HUES48 (cell line): ENCODE data around the gene TMEM238L.

ENCODE experiments used
- H3K27ac ChIP-seq: one replicate; pipeline ENCODE4 v1.7.0; 2013; ENCODE audit warnings: low read depth, low read length, inconsistent platforms
- H3K27me3 ChIP-seq: 2 replicates; pipeline ENCODE4 v1.6.1; 2013; ENCODE audit warnings: mild to moderate bottlenecking, low read length; ENCODE audit not compliant: control insufficient read depth, insufficient read depth
- H3K36me3 ChIP-seq: 2 replicates; pipeline ENCODE4 v1.6.1; 2013; ENCODE audit warnings: low read length; ENCODE audit not compliant: control insufficient read depth, insufficient read depth
- H3K4me1 ChIP-seq: 2 replicates; pipeline ENCODE4 v1.6.1; 2013; ENCODE audit warnings: mild to moderate bottlenecking, low read length; ENCODE audit not compliant: control insufficient read depth, insufficient read depth
- H3K4me3 ChIP-seq: 2 replicates; pipeline ENCODE4 v1.5.1; 2013; ENCODE audit warnings: mild to moderate bottlenecking, low read depth, low read length
- H3K9ac ChIP-seq: 2 replicates; pipeline ENCODE4 v1.6.1; 2013; ENCODE audit warnings: mild to moderate bottlenecking, low read depth, low read length, moderate library complexity
- H3K9me3 ChIP-seq: 2 replicates; pipeline ENCODE4 v1.6.1; 2013; ENCODE audit warnings: low read length; ENCODE audit not compliant: control insufficient read depth, insufficient read depth

The TMEM238L gene

DNA sequence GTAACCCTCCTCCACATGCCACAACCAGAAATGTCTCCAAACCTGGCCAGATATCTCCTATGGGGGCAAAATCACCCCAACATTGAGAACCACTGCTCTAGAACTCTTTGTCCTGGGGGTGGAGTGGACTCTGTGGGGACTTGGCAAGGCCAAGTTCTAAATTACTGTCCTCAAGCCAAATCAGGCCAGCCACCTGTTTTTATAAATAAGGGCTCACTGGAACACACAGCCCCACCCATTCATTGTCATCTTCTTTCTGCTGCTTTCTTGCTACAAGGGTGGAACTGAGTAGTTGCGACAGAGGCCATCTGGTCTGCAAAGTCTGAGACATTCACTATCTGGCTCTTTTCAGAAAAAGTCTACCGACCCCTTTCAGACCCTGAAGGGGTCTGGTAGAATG is 47.3 kb downstream of the TMEM238L start:
- H3K4me3 ChIP-seq: no peak overlapping the region
- no peaks in the 10 kb centered on the region for H3K36me3 ChIP-seq
- no peaks in the 10 kb centered on the region for H3K27me3 ChIP-seq
- no peak overlapping the region for H3K27ac ChIP-seq
- no peak overlapping the region for H3K9ac ChIP-seq
- H3K9me3 ChIP-seq: no peaks in the 10 kb centered on the region
- peaks cover 21% of the 10 kb centered on the region for H3K4me1 ChIP-seq

DNA sequence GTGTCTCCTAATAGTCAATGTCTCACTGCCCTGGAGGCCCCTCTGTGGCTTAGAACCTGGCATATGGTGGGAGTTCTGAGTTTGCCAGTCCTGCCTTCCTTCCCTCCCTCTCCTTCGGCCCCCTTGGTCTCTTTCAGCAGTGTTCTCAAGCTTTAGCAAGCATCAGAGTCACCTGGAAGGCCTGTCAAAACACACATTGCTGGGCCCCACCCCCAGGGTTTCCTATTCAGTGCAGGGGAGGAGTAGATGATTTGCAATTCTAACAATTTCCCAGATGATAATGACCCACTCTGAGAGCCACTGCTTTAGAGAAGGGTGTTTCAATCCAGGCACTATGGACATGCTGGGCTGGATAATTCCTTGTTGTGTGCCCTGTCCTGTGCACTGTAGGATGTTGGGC is 47.7 kb downstream of the TMEM238L start:
- Histone ChIP-seq H3K9me3 (no peaks in the 10 kb centered on the region), H3K27ac (no peak overlapping the region), H3K9ac (no peak overlapping the region), H3K4me1 (peaks cover 21% of the 10 kb centered on the region), H3K36me3 (no peaks in the 10 kb centered on the region), H3K27me3 (no peaks in the 10 kb centered on the region), H3K4me3 (no peak overlapping the region)

DNA sequence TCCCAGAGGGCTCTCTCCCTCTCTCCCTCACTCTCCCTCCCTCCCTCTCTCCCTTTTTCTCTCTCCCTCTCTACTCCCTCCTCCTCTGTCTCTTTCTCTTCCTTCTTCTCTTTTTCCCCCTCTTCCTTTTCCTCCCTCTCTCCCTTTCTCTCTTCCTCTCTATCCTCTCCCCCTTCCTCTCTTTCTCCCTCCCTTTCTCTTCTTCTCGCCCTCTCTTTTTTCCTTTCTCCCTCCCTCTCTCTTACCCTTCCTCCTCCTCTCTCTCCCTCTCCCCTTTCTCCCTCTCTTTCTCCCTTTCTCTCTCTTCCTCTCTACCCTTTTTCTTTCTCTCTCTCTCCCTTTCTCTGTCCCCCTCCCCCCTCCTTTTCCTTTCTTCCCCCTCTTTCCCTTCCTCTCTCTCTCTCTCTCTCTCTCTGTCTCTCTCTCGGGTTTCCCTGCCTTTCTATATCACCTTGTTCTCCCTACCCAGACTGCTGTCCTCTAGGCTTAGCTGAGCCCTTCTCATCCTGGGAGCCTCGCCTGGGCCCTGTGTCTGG is 48.2 kb downstream of the TMEM238L start:
- Histone ChIP-seq H3K27me3 (no peaks in the 10 kb centered on the region), H3K4me3 (peak overlapping the region; percentile 50), H3K9me3 (no peaks in the 10 kb centered on the region), H3K9ac (0 out of 2 replicates have a peak overlapping the region, but pooled peaks have one; percentile 37), H3K36me3 (no peaks in the 10 kb centered on the region), H3K27ac (peak overlapping the region; percentile 86), H3K4me1 (peaks cover 21% of the 10 kb centered on the region)

DNA sequence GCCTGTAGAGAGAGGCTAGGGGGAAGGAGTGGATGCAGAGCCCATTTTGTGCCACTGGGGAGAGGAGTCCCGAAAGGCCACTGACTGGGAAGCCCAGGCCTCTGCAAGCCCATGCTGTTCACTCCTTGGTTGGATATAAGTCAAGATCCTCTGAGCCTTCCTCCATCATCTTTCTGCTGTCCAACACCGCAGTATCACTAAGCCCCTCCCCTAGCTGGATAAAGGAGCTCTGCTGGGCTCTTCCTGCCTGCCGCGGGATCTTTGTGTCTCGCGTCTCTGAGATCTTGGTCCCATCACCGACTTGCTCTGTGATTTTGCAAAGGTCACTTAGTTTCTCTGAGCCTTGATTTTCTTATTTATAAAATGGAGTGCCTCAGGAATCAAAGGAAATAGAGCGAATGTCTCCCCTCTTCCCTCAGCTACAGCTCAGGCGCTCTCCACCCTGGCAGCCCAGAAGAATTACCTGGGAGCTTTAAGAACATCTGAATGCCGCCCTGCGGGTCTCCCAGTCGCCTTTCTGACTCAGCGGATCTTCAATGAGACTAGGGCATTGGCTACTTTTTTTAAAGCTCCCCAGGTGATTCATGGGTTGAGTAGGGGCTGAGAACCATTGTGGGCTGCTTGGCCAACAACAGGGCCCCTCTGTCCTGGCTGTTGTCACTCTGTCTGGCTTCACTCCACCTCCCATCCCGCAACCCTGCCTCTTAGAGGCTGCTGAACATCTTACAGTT is 48.9 kb downstream of the TMEM238L start:
- Histone ChIP-seq H3K27me3 (no peaks in the 10 kb centered on the region), H3K36me3 (no peaks in the 10 kb centered on the region), H3K4me1 (peaks cover 21% of the 10 kb centered on the region), H3K9ac (0 out of 2 replicates have a peak overlapping the region, but pooled peaks have one; percentile 37), H3K4me3 (peak overlapping the region; percentile 50), H3K27ac (peak overlapping the region; percentile 86), H3K9me3 (no peaks in the 10 kb centered on the region)

DNA sequence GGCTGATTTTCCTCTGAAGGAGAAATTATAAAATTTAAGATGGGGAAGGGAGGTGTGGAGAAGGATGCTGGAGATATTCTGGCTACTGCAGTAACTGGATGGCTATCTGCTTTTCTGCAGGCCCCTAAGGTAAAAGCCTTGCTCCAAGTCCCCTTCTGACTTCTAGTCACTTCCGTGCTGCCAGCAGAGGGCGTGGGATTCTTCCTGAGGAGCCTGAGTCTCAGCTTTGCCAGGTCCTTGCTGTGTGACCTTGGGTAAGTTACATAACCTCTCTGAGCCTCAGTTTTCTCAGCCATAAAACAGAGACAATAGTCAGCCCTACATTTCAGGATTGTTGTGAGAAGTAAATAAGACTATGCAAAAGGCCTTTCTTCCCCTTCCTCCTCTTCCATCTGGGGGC is 49.8 kb downstream of the TMEM238L start:
- H3K4me3 ChIP-seq: no peak overlapping the region; the same call in 1 of the 2 replicates
- H3K4me1 ChIP-seq: peaks cover 21% of the 10 kb centered on the region
- H3K27ac ChIP-seq: no peak overlapping the region
- H3K9ac ChIP-seq: no peak overlapping the region
- H3K27me3 ChIP-seq: no peaks in the 10 kb centered on the region
- H3K36me3 ChIP-seq: no peaks in the 10 kb centered on the region
- H3K9me3 ChIP-seq: no peaks in the 10 kb centered on the region

DNA sequence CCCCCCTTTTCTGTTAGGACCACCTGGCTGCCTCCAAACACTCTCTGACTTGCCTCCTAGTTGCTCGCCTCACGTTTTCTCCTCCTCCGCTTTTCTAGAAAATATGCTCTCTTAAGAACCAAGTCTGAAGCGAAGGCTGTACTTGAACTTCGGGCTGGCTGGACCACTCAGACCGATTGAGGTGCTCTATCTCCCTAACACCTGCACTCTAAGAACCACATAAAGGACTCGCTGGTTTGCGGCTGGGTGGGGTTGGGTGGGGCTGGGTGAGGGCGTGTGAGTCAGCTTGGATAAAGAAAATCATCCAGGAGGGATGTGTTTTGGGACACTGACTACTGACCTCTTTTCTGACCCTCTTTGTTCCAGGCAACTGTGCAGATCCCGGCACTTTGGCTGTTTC is 51.2 kb downstream of the TMEM238L start:
- H3K4me1 ChIP-seq: peaks cover 28% of the 10 kb centered on the region
- no peaks in the 10 kb centered on the region for H3K27me3 ChIP-seq
- H3K27ac ChIP-seq: no peak overlapping the region
- H3K36me3 ChIP-seq: no peaks in the 10 kb centered on the region
- H3K9me3 ChIP-seq: no peaks in the 10 kb centered on the region
- H3K4me3 ChIP-seq: no peak overlapping the region
- no peak overlapping the region for H3K9ac ChIP-seq

DNA sequence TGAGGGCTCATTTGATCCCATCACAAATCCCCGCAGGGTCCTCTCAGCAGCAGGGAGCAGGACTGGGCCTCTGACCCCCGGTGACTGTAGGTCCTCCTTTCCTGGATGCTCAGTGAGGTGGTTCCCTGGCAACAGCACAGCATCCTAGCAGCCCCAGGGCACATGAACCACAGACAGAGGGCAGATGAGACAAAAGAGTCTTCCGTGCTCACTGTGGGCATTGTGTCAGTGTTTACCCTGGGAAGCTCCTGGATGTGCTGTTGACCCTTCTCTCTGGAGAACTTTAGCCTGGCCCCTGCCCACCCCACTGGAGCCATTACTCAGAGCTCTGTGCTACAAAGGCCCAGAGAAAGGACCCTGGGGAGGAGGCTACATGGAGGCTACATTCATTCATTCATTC is 52.3 kb downstream of the TMEM238L start:
- Histone ChIP-seq H3K36me3 (no peaks in the 10 kb centered on the region), H3K4me3 (no peak overlapping the region), H3K4me1 (peaks cover 26% of the 10 kb centered on the region), H3K27ac (no peak overlapping the region), H3K9me3 (no peaks in the 10 kb centered on the region), H3K27me3 (no peaks in the 10 kb centered on the region), H3K9ac (no peak overlapping the region)

DNA sequence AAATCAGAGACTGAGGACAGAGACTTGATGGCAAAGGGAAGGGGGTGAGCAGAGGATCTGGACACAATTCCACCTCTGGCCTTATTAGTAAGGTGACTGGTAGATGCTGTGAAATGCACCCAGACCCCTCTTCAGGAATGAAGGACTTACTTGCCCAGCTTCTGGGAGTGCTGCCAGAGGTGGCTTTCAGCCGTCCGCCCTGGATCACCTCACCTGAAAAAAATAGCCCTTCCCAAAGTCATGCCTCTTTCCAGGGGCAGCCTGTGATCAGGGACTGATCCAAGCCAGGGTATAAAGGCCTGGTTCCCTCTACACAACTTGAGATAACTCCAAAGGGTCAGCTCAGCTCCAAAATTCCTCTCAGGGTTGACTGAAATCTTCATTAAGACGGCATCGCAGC is 53.7 kb downstream of the TMEM238L start:
- H3K4me3 ChIP-seq: no peak overlapping the region
- no peak overlapping the region for H3K27ac ChIP-seq
- H3K9ac ChIP-seq: no peak overlapping the region
- no peaks in the 10 kb centered on the region for H3K27me3 ChIP-seq
- no peaks in the 10 kb centered on the region for H3K9me3 ChIP-seq
- no peaks in the 10 kb centered on the region for H3K36me3 ChIP-seq
- peaks cover 13% of the 10 kb centered on the region for H3K4me1 ChIP-seq

DNA sequence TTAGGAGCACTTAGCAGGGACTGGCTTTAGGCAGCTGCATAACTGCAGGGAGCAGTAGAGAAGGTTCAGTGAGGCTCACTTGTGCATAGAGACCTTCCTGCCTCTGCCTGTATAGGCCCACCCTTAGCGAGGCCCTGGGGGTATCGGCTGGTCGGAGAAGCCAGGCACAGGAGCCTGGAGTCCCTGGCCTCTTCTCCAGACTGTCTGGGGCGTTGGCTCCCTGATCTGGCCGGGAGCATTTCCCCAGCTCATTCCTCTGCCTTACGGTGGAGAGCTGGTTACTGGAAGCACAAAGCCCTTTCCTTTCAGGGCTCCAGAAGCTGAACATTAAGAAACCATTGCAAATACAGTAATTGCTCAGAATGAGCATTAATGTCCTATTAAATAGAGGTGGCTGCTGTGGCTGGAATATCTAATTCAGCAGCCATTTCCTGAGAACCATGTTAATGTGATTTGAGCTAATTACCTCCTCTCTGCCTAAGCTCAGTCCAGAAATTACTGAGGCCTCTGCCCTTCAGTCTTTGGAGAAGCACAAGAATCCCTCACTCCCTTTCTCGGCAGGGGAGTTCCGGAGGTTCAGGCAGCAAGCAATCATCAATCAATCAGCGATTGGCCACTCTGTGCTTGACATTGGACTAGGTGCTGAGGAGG is 55.2 kb downstream of the TMEM238L start:
- no peak overlapping the region for H3K9ac ChIP-seq
- H3K36me3 ChIP-seq: no peaks in the 10 kb centered on the region
- no peak overlapping the region for H3K27ac ChIP-seq
- no peaks in the 10 kb centered on the region for H3K27me3 ChIP-seq
- H3K4me1 ChIP-seq: 0 out of 2 replicates have a peak, but pooled peaks cover 8% of the 10 kb centered on the region
- H3K9me3 ChIP-seq: no peaks in the 10 kb centered on the region
- H3K4me3 ChIP-seq: no peak overlapping the region

DNA sequence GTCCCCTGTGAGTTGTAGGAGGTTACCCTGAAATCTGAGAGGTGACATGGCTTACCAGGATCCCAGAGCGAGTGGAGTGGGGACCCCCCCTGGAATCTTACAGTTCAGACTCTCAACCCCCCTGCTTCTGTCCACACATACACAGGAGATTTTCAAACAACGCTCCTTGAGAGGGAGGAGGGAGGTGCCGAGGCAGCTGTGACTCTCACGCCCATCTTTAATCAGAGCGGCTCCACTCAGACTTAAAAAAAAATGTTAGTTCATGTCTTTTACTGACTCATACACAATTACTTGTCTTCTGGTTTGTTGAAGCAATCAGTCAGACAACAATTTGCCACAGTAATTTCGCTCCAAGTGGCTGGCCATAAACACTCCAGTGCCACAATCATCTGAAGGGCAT is 58.7 kb downstream of the TMEM238L start:
- Histone ChIP-seq H3K27ac (no peak overlapping the region), H3K9me3 (no peaks in the 10 kb centered on the region), H3K27me3 (no peaks in the 10 kb centered on the region), H3K4me3 (no peak overlapping the region), H3K36me3 (no peaks in the 10 kb centered on the region), H3K4me1 (0 out of 2 replicates have a peak, but pooled peaks cover 8% of the 10 kb centered on the region), H3K9ac (no peak overlapping the region)
